Activated gamma-delta T cell (primary cell): ENCODE results near the gene TMEM176A.

Experiments
- DNase-seq: peaks from one replicate; lab custom pipeline; 2025; lab: John Stamatoyannopoulos, UW

The TMEM176A gene

GRCh38 chr7:150820148-150820547, 19.6 kb downstream of the TMEM176A start:
- DNase-seq = no peak

DNA sequence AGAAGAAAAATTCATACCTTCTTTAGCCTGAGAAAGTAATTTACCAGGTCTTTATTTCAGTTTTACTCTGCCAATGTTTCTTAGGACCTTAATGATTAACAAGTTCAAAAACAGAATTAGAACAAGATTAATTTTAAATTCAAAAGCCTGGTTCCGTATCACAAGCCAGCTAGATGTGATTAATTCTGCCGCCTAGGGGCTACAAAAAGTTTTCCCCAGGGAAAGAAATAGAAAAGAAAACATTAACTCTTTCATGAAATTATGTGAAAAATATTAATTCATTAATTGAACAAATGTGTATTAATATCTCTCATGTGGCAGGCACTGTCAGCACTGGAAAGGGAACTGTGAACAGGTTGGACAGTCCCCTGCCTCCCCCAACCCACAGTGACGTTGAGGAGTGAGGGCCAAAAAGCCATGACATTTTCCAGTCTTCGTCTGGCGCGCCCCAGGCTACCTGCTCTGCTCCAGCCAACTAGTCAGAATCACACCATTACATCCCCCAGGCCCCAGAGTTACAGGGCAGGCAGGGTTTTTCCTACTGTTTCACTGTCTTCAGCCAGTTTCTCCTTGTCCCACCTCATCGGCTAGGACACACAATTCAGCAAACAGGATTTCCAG, 20.1 kb downstream of the TMEM176A start:
- no peak for DNase-seq

GRCh38 chr7:150823043-150823442, 22.5 kb downstream of the TMEM176A start:
- DNase-seq = no peak

DNA sequence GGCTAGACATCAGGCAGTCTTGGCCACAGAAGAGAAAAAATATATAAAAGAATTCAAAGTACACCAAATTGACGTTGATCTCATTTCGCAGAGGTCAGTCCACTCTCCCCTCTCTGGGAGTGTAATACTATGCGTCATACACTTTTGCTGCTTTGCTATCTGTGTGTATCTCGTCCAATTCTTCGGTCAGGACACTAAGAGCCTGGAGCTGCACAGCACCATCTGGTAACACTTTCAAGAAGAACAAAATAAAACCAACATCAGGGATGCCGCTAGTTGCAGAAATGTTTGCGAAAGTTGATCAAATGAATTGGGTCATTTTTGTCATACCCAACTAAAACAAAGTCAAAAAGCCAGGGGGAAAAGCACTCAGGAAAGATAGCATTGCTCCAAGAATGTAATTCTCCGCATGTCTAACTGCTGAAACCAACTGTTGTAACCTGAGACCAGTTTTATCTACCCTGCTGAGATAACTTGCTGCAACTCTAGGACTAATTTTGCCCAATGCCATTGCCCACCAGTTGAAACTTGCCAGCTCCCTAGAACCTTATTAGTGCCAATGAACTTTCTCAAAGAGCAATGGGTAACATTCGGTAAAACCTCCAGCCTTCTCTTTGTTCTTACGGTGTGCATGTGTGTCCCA, 23.0 kb downstream of the TMEM176A start:
- no peak for DNase-seq

GRCh38 chr7:150824379-150825177, 24.0 kb downstream of the TMEM176A start:
- DNase-seq = no peak

DNA sequence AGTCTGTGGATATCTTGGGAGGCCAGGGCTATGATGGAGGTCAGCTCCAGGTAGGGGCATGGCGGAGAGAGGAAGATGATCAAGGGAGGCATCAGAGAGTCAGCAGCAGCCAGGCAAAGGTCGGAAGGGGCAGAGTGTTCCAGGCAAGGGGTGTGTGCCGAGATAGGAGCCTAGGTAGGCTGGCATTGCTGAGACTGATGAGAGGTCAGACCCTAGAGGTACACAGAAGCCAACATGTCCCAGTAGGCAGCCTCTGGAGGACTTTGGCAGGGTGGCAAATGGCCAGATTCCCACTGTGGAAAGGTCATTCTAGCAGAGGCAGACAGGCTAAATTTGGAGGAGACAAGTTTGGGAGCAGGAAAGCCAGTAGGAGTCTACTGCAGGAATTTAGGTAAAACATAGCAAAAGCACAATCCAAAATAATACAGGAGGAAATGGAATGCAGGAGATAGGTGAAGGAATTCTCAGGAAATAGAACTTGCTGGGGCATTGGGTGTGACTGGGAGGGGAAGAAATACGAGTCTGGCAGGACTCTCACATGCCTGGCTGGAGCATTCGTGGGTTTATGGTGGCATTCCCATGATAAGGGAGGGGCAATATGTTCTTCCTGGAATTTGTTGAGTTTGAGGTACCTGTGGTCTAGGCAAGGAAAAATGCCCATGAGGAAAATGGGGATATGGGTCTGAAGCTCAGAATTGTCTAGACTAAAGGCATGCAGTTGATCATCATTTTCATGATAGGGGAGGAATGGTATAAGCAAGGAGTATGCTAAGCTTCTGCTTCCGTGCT, 25.7 kb downstream of the TMEM176A start:
- DNase-seq = no peak

- no peak for DNase-seq
These were observed 27.8 kb downstream of the TMEM176A start for GRCh38 chr7:150828384-150828783.

DNA sequence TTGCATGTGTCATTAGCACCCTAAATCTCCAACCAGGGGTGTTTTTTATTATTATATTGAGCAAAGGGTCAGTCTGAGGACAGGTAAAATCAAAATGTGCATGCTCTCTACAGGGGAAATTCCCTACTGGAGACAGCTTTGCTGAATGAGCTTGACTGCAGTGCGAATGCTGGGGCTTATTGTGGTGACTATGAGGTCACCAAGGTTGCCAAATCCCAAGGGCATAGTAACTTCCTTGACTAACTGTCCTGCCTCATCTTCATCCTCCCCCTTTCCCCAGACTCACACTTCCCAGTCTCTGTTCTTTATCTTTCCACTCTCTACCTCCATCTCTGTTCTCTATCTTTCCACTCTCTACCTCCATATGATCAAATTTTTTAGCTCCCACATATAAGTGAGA, 28.9 kb downstream of the TMEM176A start:
- DNase-seq = no peak

- DNase-seq = no peak
These were observed 30.4 kb downstream of the TMEM176A start for GRCh38 chr7:150830937-150831336.

DNA sequence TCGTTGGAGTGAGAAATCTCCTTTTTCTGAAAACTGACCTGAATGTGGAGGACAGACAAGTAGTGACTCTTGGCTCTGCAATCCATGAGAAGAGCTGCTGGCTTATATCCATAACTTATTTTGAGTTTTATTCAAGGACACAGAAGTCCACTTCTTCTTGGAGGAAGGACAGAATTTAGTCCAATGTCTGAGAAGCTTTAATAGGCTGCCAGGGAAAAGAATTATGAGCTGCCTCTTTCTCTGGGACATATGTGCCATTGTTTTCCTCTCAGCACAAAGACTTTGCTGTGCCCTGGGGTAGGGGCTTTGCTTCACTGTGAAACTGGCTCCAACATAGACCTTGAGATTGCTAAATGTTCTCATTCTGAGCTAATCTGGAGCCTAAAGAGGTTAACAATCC, 31.3 kb downstream of the TMEM176A start:
- no peak for DNase-seq

- DNase-seq = no peak
These were observed 34.5 kb downstream of the TMEM176A start for GRCh38 chr7:150835019-150835418.

DNA sequence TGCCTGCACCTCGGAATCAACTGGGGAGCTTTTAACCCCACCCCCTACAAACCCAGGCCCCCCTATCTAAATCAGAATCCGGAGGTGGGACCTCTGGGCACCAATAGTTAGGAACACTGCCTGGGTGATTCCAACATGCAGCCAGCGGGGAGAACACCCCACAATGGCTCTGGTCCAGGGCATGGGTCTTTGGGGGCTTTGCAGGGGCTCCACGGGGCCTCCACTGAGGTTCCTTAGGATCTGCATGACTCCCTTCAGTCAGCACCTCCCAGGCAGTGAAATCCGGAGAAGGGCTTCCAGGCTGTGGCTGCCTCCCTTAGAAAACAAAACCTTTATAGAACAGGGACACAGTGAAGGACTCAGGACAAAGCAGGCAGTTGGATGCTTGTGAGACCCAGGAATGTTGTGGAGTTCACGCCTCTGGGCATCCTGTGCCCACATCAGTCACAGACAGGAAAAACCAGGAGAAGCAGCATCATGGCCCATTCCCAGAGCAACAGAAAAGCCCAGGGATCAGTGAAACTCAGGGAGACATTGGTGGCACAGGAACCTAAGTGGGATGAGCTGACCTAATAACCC, 35.2 kb downstream of the TMEM176A start:
- DNase-seq = no peak

GRCh38 chr7:150838965-150839650, 38.5 kb downstream of the TMEM176A start:
- DNase-seq = no peak

GRCh38 chr7:150842018-150842417, 41.4 kb downstream of the TMEM176A start:
- DNase-seq = no peak

DNA sequence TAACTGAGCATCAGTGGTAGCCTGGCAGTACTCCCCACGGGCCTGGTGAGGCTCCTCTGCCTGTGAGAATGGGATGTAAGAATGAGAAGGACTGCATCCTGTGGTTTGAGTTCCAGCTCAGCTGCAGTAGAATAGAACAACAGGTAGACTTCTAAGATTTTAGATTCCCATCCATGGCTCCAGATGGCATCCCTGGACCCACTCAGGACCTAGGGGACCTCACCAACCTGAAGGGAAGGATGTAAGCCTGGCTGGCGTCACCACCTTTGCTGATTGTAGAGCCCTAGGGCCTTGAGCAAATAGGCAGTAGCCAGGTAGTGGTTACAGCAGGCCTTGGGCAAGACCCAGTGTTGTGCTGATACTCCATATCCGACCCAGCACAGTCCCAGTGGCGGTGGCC, 42.1 kb downstream of the TMEM176A start:
- no peak for DNase-seq

DNA sequence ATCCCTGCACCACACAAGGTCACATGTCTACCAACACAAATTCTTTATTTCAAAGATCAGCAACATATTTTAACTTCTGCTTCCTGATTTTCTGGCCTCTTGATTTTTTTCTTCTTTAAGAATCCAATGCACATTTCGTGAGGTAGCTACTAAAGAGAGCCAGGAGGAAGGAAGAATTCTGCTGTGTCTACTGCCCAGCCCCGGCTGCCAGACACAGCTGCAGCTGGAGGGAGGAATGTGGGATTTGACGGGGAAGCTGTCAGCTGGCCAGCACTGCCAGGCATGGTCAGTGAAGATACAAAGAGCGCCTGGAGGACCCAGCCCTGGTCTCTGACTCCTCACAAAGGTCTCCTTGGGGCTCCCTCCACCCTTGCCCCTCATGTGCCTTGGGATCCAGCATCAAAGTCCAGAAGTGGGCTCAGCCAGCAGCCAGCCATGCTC, 44.9 kb downstream of the TMEM176A start:
- DNase-seq = no peak

- DNase-seq = no peak
These were observed 45.9 kb downstream of the TMEM176A start for GRCh38 chr7:150846291-150847115.

DNA sequence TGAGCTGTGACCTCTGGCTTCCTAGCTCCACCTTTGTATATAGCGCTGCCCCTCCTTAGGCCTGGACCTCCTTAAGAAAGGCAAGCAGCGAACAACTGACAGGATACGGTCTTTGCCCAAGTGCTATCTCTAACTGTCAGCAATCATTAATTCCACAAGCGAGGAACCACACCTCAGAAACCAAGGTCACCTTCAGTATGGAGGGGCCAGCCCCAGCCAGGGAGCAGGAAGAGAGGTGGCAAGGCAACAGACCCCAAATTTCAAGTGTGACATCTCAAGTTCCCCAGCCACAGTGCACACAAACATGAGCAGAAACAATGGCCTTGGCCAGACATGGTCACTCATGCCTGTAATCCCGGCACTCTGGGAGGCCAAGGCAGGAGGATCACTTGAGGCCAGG, 47.0 kb downstream of the TMEM176A start:
- DNase-seq = no peak

DNA sequence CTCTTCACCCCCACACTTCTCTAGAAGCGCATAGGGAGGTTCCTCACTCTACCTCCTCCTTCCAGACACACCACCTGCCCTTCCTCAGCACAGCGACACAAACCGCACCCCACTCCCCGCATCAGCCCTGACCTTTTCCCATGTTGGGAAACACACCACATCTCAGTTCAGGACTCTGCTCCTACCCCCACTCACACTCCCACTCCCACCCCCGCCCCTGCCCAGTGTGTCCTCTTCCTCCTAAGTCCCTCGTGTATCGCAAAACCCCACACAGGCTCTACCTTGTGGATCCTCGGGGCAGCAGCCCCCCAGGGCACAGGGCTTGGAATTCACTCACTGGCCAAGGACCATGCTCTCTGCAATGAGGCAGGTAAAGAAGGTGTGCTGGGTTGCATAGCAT, 47.5 kb downstream of the TMEM176A start:
- no peak for DNase-seq

- DNase-seq = no peak
These were observed 48.1 kb downstream of the TMEM176A start for GRCh38 chr7:150848561-150849115.
